GM19239 (cell line): ENCODE data around the gene KLF15.

Experiments used
- DNase-seq: peaks from one replicate; pipeline ENCODE4 v3.0.0; 2011; ENCODE audit warnings: low spot score; ENCODE audit not compliant: insufficient read length
- FAIRE-seq: peaks from 2 replicates; lab custom pipeline; 2011; peaks lifted over from hg19 to GRCh38; lab: Jason Lieb, UNC

The KLF15 gene

GRCh38 chr3:126309861-126310655 is 47.1 kb downstream of the KLF15 start:
- FAIRE-seq = no peak

GRCh38 chr3:126309165-126309564 is 48.0 kb downstream of the KLF15 start:
- no peak for DNase-seq
- FAIRE-seq = no peak

More at GRCh38 chr3:126309861-126310655, 47.1 kb downstream of the KLF15 start:
- no peak for DNase-seq

- no peak for DNase-seq
These were observed 48.6 kb downstream of the KLF15 start for GRCh38 chr3:126308394-126309125.

GRCh38 chr3:126307591-126308393 is 49.4 kb downstream of the KLF15 start:
- DNase-seq (no peak), FAIRE-seq (no peak)

More at GRCh38 chr3:126308394-126309125, 48.6 kb downstream of the KLF15 start:
- no peak for FAIRE-seq

- FAIRE-seq = no peak
These were observed 50.2 kb downstream of the KLF15 start for GRCh38 chr3:126306888-126307482.

GRCh38 chr3:126306397-126306796 is 50.8 kb downstream of the KLF15 start:
- DNase-seq (no peak), FAIRE-seq (no peak)

More at GRCh38 chr3:126306888-126307482, 50.2 kb downstream of the KLF15 start:
- no peak for DNase-seq

- DNase-seq = no peak
- no peak for FAIRE-seq
These were observed 51.8 kb downstream of the KLF15 start for GRCh38 chr3:126305427-126305826.

- FAIRE-seq = no peak
- DNase-seq = no peak
These were observed 52.5 kb downstream of the KLF15 start for GRCh38 chr3:126304704-126305103.

- FAIRE-seq (no peak), DNase-seq (no peak)
These were observed 52.9 kb downstream of the KLF15 start for GRCh38 chr3:126304291-126304690.

- FAIRE-seq = no peak
- DNase-seq = no peak
These were observed 53.9 kb downstream of the KLF15 start for GRCh38 chr3:126303272-126303671.

GRCh38 chr3:126300761-126301481 is 56.3 kb downstream of the KLF15 start:
- FAIRE-seq = no peak
- no peak for DNase-seq

GRCh38 chr3:126300001-126300760 is 57.0 kb downstream of the KLF15 start:
- FAIRE-seq (no peak), DNase-seq (no peak)

GRCh38 chr3:126295407-126295939 is 61.7 kb downstream of the KLF15 start:
- FAIRE-seq (no peak), DNase-seq (no peak)

- DNase-seq = no peak
- FAIRE-seq = no peak
These were observed 62.9 kb downstream of the KLF15 start for GRCh38 chr3:126294211-126294808.

GRCh38 chr3:126293370-126294082 is 63.7 kb downstream of the KLF15 start:
- FAIRE-seq (no peak), DNase-seq (no peak)
